Naive thymus-derived CD4-positive, alpha-beta T cell (primary cell): Measurements from ENCODE around the gene GRM5. TPM values are rescaled to one million over a fixed set of nuclear protein-coding genes. Genes with fewer than 3 reads are reported as not detected.
A peak's percentile ranks its signal among the peaks of the same experiment; 100 is the strongest.
"Not testable (repeated sequence)": the region's sequence is repeated elsewhere in the genome, so short reads cannot be mapped to it uniquely, and the experiment has no call there.

Experiments used
- ATAC-seq: fragments of 150-1000 bp; cut with Tn5 transposase; 2 replicates; pipeline ENCODE4 v1.10.0; 2021; ENCODE audit warnings: mild to moderate bottlenecking, moderate library complexity
- CTCF ChIA-PET: fragments of 350-600 bp; sonication (Branson Sonifier 250); formaldehyde crosslinking; loops from one replicate; lab custom pipeline; 2021; ENCODE audit warnings: antibody characterized with exemption; lab: Charles Lee
- POLR2A ChIA-PET: fragments of 350-600 bp; sonication (Branson Sonifier 250); formaldehyde crosslinking; loops from one replicate; lab custom pipeline; 2021; ENCODE audit warnings: antibody characterized with exemption, inconsistent platforms; lab: Charles Lee
- DNase-seq, 9 donors: peaks; one replicate each; pipeline versions ENCODE4 v3.0.0 to v3.0.0-alpha.2; 2020 to 2022; ENCODE audit warnings: mixed read lengths in 1 of 9
- H3K27ac ChIP-seq: one replicate; pipeline ENCODE4 v1.7.0; 2013; ENCODE audit warnings: mild to moderate bottlenecking, low read depth, low read length, moderate library complexity
- H3K27me3 ChIP-seq, 2 donors: one replicate each; pipeline ENCODE4 v1.7.0; 2013; ENCODE audit warnings: low read length in 2 of 2, mild to moderate bottlenecking in 2 of 2, moderate library complexity in 2 of 2; ENCODE audit not compliant: control insufficient read depth in 2 of 2, insufficient read depth in 2 of 2
- H3K36me3 ChIP-seq, 3 experiments: 1 replicate in 2 of 3; 2 replicates in 1 of 3; pipeline ENCODE4 v1.7.0; 2013; ENCODE audit warnings: low read length in 3 of 3, mild to moderate bottlenecking in 3 of 3, moderate library complexity in 1 of 3; ENCODE audit not compliant: insufficient read depth in 3 of 3, control insufficient read depth in 2 of 3
- H3K4me1 ChIP-seq, 2 donors: one replicate each; pipeline ENCODE4 v1.7.0; 2013; ENCODE audit warnings: low read length in 2 of 2, mild to moderate bottlenecking in 2 of 2, moderate library complexity in 1 of 2; ENCODE audit not compliant: control insufficient read depth in 2 of 2, insufficient read depth in 2 of 2
- H3K4me3 ChIP-seq: 2 replicates; pipeline ENCODE4 v1.7.0; 2013; ENCODE audit warnings: mild to moderate bottlenecking, low read length
- H3K9me3 ChIP-seq, 3 experiments: 1 replicate in 2 of 3; 2 replicates in 1 of 3; pipeline ENCODE4 v1.7.0; 2013; ENCODE audit warnings: low read length in 3 of 3; ENCODE audit not compliant: control insufficient read depth in 2 of 3
- H3K27ac Mint-ChIP-seq, 9 donors: one replicate each; pipeline ENCODE4 v1.8.0; 2020 to 2022; ENCODE audit warnings: mixed read lengths in 9 of 9, mild to moderate bottlenecking in 8 of 9, moderate library complexity in 5 of 9, inconsistent platforms in 2 of 9
- H3K27me3 Mint-ChIP-seq, 5 donors: one replicate each; pipeline ENCODE4 v1.8.0; 2021 to 2022; ENCODE audit warnings: mixed read lengths in 5 of 5, mild to moderate bottlenecking in 1 of 5
- H3K36me3 Mint-ChIP-seq, 5 donors: one replicate each; pipeline ENCODE4 v1.8.0; 2020 to 2022; ENCODE audit warnings: mixed read lengths in 5 of 5, mild to moderate bottlenecking in 3 of 5, inconsistent platforms in 1 of 5
- H3K4me1 Mint-ChIP-seq, 7 donors: one replicate each; pipeline ENCODE4 v1.8.0; 2020 to 2022; ENCODE audit warnings: mixed read lengths in 7 of 7, mild to moderate bottlenecking in 3 of 7, inconsistent platforms in 1 of 7
- H3K4me3 Mint-ChIP-seq, 10 donors: one replicate each; pipeline ENCODE4 v1.8.0; 2020 to 2022; ENCODE audit warnings: mild to moderate bottlenecking in 10 of 10, mixed read lengths in 10 of 10, moderate library complexity in 6 of 10, inconsistent platforms in 2 of 10
- H3K9me3 Mint-ChIP-seq, 11 donors: one replicate each; pipeline ENCODE4 v1.8.0; 2020 to 2022; ENCODE audit warnings: mixed read lengths in 11 of 11, mild to moderate bottlenecking in 4 of 11, inconsistent platforms in 1 of 11, moderate library complexity in 1 of 11
- intact Hi-C, 2 donors: fragments of 100-400 bp; cut with micrococcal nuclease; formaldehyde crosslinking; loops; one replicate each; pipeline ENCODE4 v1.15.1; 2023
- polyA plus RNA-seq, 2 donors: library from polyadenylated mRNA; unstranded; fragments of 300-500 nt; fragmentation: Illumina TruSeq; gene quantifications; one replicate each; pipeline ENCODE4 v1.2.3, GENCODE V29; 2021
- total RNA-seq, 6 experiments: library from RNA in 5 of 6; stranded (reverse) in 5 of 6; gene quantifications; 1 replicate in 5 of 6; 2 replicates in 1 of 6; pipeline ENCODE4 v1.2.3 and lab custom pipeline; 2021 to 2026

The GRM5 gene
- total and polyA plus RNA-seq, 7 experiments from 2014 or later, result not detected

DNA sequence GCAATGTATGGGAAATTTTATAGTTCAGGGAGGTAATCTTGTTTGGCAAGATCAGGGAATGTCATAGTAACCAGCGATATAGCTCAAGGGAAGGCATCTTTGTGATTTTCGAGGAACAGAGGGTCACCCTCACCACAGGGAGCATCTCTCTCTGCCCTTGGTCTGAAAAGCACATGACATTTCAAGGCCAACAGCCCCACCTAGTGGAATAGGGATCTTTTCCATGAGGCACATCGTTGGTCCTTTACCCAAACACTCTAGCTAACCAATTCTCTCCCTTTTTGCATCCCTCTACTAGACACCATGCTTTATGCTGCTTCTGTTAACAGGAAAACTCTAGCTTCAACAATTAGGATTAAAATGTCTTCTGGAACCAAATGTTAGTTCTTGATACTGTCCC lies 179.0 kb downstream of the GRM5 start:
- intact Hi-C loops, result loop anchor here in 1 of 2 donors (1.0 to 10.0 kb wide), 4 partner anchors 334 to 870 kb away; no protein-coding TSS in a partner anchor
- no peak overlapping the region for H3K4me3 Mint-ChIP-seq
- no peak for ATAC-seq

DNA sequence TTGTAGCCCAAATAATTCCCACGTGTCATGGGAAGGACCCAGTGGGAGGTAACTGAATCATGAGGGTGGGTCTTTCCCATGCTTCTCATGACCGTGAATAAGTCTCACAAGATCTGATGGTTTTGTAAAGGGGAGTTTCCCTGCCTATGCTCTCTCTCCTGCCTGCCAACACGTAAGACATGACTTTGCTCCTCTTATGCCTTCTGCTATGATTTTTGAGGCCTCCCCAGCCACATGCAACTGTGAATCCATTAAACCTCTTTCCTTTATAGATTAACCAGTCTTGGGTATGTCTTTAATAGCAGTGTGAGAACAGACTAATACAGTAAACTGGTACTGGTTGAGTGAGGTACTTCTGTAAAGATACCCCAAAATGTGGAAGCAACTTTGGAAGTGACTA lies 183.0 kb downstream of the GRM5 start:
- H3K27ac Mint-ChIP-seq, H3K4me3 Mint-ChIP-seq, H3K4me1 ChIP-seq, H3K27ac ChIP-seq, DNase-seq, H3K4me1 Mint-ChIP-seq, H3K27me3 Mint-ChIP-seq, ATAC-seq, POLR2A ChIA-PET, H3K36me3 ChIP-seq, CTCF ChIA-PET, H3K4me3 ChIP-seq, H3K27me3 ChIP-seq: not testable (repeated sequence)
- peaks cover 11 to 49% (median 24%) of the 10 kb centered on the region in 11 donors for H3K9me3 Mint-ChIP-seq
- intact Hi-C loops, result loop anchor here in 1 of 2 donors (10.0 kb wide), 1 partner anchor 778 kb away; no protein-coding TSS in a partner anchor
- H3K9me3 ChIP-seq, result peaks cover 0 to 21% (median 0%) of the 10 kb centered on the region in 3 experiments
- H3K36me3 Mint-ChIP-seq, result peaks cover 1 to 24% (median 7%) of the 10 kb centered on the region in 5 donors

More for the DNA sequence above, 179.0 kb downstream of the GRM5 start:
- peaks cover 12 to 79% (median 29%) of the 10 kb centered on the region in 11 donors for H3K9me3 Mint-ChIP-seq
- ChIA-PET POLR2A (no interaction called here), CTCF (no interaction called here)
- H3K9me3 ChIP-seq, result peaks cover 0 to 21% (median 0%) of the 10 kb centered on the region in 3 experiments
- peak overlapping the region in 3 of 9 donors; percentile 9 to 19 (median 14) for H3K27ac Mint-ChIP-seq
- peaks cover 1 to 27% (median 15%) of the 10 kb centered on the region in 5 donors for H3K36me3 Mint-ChIP-seq
- no peak overlapping the region for H3K4me3 ChIP-seq
- H3K27me3 Mint-ChIP-seq, result no peaks in the 10 kb centered on the region
- no peaks in the 10 kb centered on the region for H3K27me3 ChIP-seq
- DNase-seq, result peak in 4 of 9 donors; percentile 11 to 34 (median 19)
- H3K27ac ChIP-seq, result no peak overlapping the region
- peaks cover 0 to 1% (median 0%) of the 10 kb centered on the region in 7 donors for H3K4me1 Mint-ChIP-seq
- no peaks in the 10 kb centered on the region for H3K36me3 ChIP-seq
- no peaks in the 10 kb centered on the region for H3K4me1 ChIP-seq

DNA sequence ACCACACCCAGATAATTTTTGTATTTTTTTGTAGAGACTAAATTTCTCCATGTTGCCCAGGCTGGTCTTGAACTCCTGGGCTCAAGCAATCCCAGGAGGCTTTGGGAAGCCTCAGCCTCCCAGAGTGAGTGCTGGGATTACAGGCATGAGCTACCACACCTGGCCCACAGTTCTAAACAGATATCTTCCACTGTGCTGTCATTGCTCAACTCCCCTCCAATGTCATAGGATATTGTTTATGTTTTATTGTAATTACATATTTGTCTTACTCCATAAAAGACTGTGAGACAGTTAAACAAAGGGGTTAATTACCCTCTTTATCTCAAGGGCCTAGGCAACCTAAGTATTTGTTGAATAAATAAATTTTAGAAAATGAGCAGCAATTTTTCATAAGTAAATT lies 204.2 kb downstream of the GRM5 start:
- DNase-seq (no peak), ATAC-seq (no peak)
- Mint-ChIP-seq H3K27me3 (no peaks in the 10 kb centered on the region), H3K27ac (no peak overlapping the region), H3K9me3 (peaks cover 0 to 14% (median under 1%) of the 10 kb centered on the region in 11 donors), H3K4me3 (no peak overlapping the region), H3K36me3 (peaks cover 0 to 4% (median 0%) of the 10 kb centered on the region in 5 donors), H3K4me1 (peaks cover 0 to 6% (median 0%) of the 10 kb centered on the region in 7 donors)
- CTCF ChIA-PET, result no interaction called here
- no peaks in the 10 kb centered on the region for H3K9me3 ChIP-seq
- POLR2A ChIA-PET, result no interaction called here
- H3K4me3 ChIP-seq, result no peak overlapping the region
- H3K4me1 ChIP-seq, result no peaks in the 10 kb centered on the region
- no peaks in the 10 kb centered on the region for H3K36me3 ChIP-seq
- intact Hi-C loops, result no loop called here
- no peaks in the 10 kb centered on the region for H3K27me3 ChIP-seq
- no peak overlapping the region for H3K27ac ChIP-seq

DNA sequence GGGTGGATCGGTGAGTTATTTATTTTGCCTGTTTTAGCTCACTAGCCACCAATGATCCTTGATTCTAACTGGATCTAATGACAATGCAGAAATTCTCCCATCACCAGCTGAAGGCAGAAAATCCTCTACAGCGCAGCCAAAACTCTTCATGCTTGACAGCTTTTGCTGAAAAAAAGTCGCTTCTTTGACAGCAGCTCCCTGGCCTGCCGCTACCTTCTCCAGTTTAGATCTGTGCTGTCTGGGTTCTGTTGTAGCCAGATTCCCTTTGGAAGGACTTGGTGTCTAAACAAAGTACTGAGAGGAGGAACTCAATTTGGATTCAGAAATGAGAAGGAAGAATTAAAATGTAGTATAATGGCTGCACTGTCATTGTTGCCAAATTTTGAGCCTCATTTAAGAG lies 205.4 kb downstream of the GRM5 start:
- H3K4me1 ChIP-seq, H3K36me3 Mint-ChIP-seq, POLR2A ChIA-PET, H3K36me3 ChIP-seq, intact Hi-C loops, ATAC-seq, H3K4me3 Mint-ChIP-seq, CTCF ChIA-PET, H3K27ac Mint-ChIP-seq, H3K4me1 Mint-ChIP-seq, H3K27me3 ChIP-seq, DNase-seq, H3K4me3 ChIP-seq, H3K9me3 ChIP-seq, H3K27ac ChIP-seq, H3K27me3 Mint-ChIP-seq: not testable (repeated sequence)
- peaks cover 0 to 14% (median 0%) of the 10 kb centered on the region in 11 donors for H3K9me3 Mint-ChIP-seq

DNA sequence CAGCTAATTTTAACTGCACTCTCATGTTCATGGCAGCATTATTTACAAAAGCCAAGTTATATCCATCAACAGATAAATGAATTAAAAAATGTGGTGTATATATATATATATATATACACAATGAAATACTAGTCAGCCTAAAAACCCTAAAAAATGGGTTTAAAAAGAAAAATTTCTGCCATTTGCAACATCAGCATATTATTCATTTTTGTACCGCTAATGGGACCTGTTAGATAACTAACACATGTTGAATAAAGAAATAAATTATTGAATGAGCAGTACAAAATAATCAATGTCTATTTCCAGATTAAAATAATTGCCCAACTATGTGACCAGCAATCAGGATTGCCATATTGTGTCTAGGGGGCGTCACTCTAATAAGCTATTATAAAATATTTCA lies 211.8 kb downstream of the GRM5 start:
- CTCF ChIA-PET, result interaction anchor here (0.8 kb wide), 1 partner anchor 48 kb away, joined by 4 read pairs; no protein-coding TSS in a partner anchor
- H3K27me3 ChIP-seq, H3K27me3 Mint-ChIP-seq, H3K4me3 ChIP-seq, H3K27ac ChIP-seq, H3K9me3 Mint-ChIP-seq, H3K4me1 ChIP-seq, H3K4me1 Mint-ChIP-seq, H3K4me3 Mint-ChIP-seq, H3K36me3 Mint-ChIP-seq, DNase-seq, intact Hi-C loops, ATAC-seq, POLR2A ChIA-PET, H3K36me3 ChIP-seq, H3K27ac Mint-ChIP-seq, H3K9me3 ChIP-seq: not testable (repeated sequence)

DNA sequence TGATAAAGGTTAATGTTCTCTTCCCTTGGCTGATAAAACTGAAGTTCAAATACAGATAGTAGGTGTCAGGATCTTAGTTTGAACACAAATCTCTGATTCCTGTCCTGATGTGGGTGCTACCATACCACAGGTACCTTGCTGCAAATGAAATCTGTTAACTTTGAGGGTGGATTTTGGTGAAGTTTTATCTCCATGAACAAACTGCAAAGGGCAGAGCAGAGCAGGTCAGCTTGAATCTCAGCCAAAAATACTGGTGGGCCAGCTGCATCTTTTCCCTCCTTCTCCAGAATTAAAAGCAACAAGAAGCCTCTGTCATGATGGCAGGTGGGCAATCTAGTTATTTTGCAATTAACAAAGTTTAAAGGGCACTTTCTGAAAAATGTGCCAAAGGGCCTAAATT lies 214.2 kb downstream of the GRM5 start:
- POLR2A ChIA-PET, H3K4me3 ChIP-seq, H3K9me3 ChIP-seq, H3K4me3 Mint-ChIP-seq, H3K4me1 ChIP-seq, DNase-seq, CTCF ChIA-PET, ATAC-seq, H3K27me3 ChIP-seq, H3K27ac Mint-ChIP-seq, H3K27me3 Mint-ChIP-seq, H3K36me3 Mint-ChIP-seq, intact Hi-C loops, H3K9me3 Mint-ChIP-seq, H3K36me3 ChIP-seq, H3K27ac ChIP-seq: not testable (repeated sequence)
- H3K4me1 Mint-ChIP-seq, result peaks cover 0 to 18% (median 7%) of the 10 kb centered on the region in 7 donors

DNA sequence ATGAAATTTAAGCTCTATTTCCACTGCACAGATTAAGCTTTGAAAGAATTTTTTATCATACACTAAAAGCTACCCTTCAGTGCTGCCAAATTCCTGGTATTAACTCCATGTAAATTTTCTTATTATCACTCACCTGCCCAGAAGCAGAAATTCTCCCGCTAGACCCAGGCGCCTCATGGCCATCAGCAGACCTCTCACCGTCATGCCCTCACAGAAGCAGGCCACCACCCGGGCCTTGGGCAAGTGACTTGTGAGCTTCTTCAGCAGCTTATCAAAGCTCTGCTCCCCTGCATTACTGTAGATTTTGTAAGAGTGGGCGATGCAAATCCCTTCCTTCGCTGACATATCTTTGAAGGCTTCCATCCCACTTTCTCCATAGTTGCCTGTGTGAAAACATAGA lies 216.0 kb downstream of the GRM5 start:
- H3K27me3 ChIP-seq, ATAC-seq, H3K36me3 ChIP-seq, H3K27ac Mint-ChIP-seq, DNase-seq, H3K9me3 Mint-ChIP-seq, H3K27ac ChIP-seq, POLR2A ChIA-PET, H3K27me3 Mint-ChIP-seq, H3K4me3 ChIP-seq, H3K4me3 Mint-ChIP-seq, H3K9me3 ChIP-seq, H3K36me3 Mint-ChIP-seq: not testable (repeated sequence)
- H3K4me1 ChIP-seq, result peaks cover under 1 to 10% of the 10 kb centered on the region in 2 donors
- CTCF ChIA-PET, result interaction anchor here (0.6 kb wide), 1 partner anchor 17 kb away, joined by 3 read pairs; no protein-coding TSS in a partner anchor
- intact Hi-C loops, result loop anchor here in 1 of 2 donors (10.0 kb wide), 1 partner anchor 55 kb away; no protein-coding TSS in a partner anchor
- peaks cover 5 to 34% (median 22%) of the 10 kb centered on the region in 7 donors for H3K4me1 Mint-ChIP-seq
